Activated naive CD8-positive, alpha-beta T cell treated with anti-CD3 and anti-CD28 coated beads for 36 hours (primary cell): ENCODE data around the gene TRPM8. TPM values are rescaled to one million over a fixed set of nuclear protein-coding genes. Genes with fewer than 3 reads are reported as not detected.

Source experiments
- DNase-seq: peaks from one replicate; pipeline ENCODE4 v3.0.0; 2021
- H3K27ac Mint-ChIP-seq: one replicate; pipeline ENCODE4 v1.8.0; 2022; ENCODE audit warnings: mild to moderate bottlenecking, moderate library complexity, mixed read lengths
- H3K27me3 Mint-ChIP-seq: one replicate; pipeline ENCODE4 v1.8.0; 2022; ENCODE audit warnings: mild to moderate bottlenecking, mixed read lengths
- H3K36me3 Mint-ChIP-seq: one replicate; pipeline ENCODE4 v1.8.0; 2021; ENCODE audit warnings: mild to moderate bottlenecking, mixed read lengths
- H3K4me1 Mint-ChIP-seq: one replicate; pipeline ENCODE4 v1.8.0; 2021; ENCODE audit warnings: mixed read lengths
- H3K4me3 Mint-ChIP-seq: one replicate; pipeline ENCODE4 v1.8.0; 2022; ENCODE audit warnings: mild to moderate bottlenecking, moderate library complexity, mixed read lengths
- H3K9me3 Mint-ChIP-seq: one replicate; pipeline ENCODE4 v1.8.0; 2022; ENCODE audit warnings: mixed read lengths
- total RNA-seq, 2 experiments: library from RNA; stranded (reverse); gene quantifications; one replicate each; pipeline ENCODE4 v1.2.3, GENCODE V29; 2021

The TRPM8 gene
- total RNA-seq, 2 experiments from 2014 or later = not detected

DNA sequence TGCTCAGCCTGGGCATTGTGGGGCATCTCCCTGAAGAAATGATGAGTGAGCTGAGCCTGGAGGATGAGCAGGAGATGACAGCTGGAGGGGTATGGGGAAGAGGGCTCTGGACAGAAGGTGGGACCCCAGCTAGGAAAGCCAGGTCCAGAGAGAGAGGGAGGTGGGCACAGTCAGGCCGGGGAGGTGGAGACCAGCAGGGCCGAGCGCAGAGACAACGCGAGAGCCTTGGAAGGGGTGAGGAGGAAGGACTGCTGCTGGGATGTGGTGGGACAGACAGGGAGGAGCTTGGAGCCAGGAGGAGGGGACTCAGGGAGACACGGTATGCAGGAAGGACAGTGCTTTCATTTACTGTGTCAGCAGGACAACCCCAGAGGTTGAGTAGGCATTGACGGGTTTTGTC lies 8.2 kb downstream of the TRPM8 start:
- no peak overlapping the region for H3K27ac Mint-ChIP-seq
- peaks cover 19% of the 10 kb centered on the region for H3K27me3 Mint-ChIP-seq
- DNase-seq = no peak
- H3K36me3 Mint-ChIP-seq = no peaks in the 10 kb centered on the region
- H3K4me1 Mint-ChIP-seq = peaks cover 8% of the 10 kb centered on the region
- no peak overlapping the region for H3K4me3 Mint-ChIP-seq
- no peaks in the 10 kb centered on the region for H3K9me3 Mint-ChIP-seq

GRCh38 chr2:233926806-233927205 lies 9.6 kb downstream of the TRPM8 start:
- no peak for DNase-seq
- H3K4me3 Mint-ChIP-seq = no peak overlapping the region
- no peak overlapping the region for H3K27ac Mint-ChIP-seq
- no peaks in the 10 kb centered on the region for H3K9me3 Mint-ChIP-seq
- peaks cover 29% of the 10 kb centered on the region for H3K27me3 Mint-ChIP-seq
- H3K4me1 Mint-ChIP-seq = peaks cover 8% of the 10 kb centered on the region
- H3K36me3 Mint-ChIP-seq = no peaks in the 10 kb centered on the region

DNA sequence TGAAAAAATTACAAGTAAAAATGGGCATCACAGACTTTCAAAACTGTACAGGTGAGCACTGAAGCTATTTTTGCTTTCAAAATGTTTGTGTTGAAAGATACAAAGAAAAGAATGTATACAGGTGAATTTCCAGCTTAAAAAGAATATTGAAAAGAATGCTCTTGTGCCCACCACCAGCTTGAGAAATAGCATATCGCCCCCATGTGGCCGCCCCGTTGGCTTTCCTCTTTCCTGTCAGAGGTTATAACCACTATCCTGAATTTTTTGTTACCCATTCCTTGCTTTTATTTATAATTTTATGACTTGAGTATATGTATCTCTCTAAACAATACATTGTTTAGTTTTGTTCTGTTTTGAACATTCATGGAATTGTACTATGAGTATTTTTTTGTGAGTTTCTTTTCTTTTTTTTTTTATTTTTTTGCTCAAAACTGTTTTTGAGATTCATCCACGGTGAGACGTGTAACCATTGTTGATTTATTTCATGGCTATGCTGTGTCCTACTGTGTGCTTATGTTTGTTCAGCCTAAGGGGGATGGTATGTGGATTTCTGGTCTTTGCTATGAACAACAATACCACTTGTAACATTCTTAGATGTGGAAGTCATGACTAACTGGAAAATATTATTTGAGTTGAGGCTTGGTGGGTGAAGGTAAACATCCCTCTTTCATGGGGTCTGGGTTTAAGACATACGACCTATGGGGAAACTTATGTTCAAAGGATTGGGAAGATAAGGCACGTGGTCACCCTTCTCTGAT lies 11.6 kb downstream of the TRPM8 start:
- H3K4me1 Mint-ChIP-seq = peaks cover 8% of the 10 kb centered on the region
- no peaks in the 10 kb centered on the region for H3K36me3 Mint-ChIP-seq
- H3K4me3 Mint-ChIP-seq = no peak overlapping the region
- DNase-seq = peak; percentile 19
- H3K27me3 Mint-ChIP-seq = peaks cover 35% of the 10 kb centered on the region
- H3K27ac Mint-ChIP-seq = peak overlapping the region; percentile 28
- H3K9me3 Mint-ChIP-seq = no peaks in the 10 kb centered on the region

GRCh38 chr2:233929352-233930022 lies 12.3 kb downstream of the TRPM8 start:
- H3K36me3 Mint-ChIP-seq = no peaks in the 10 kb centered on the region
- H3K27me3 Mint-ChIP-seq = peaks cover 36% of the 10 kb centered on the region
- H3K9me3 Mint-ChIP-seq = no peaks in the 10 kb centered on the region
- peaks cover 8% of the 10 kb centered on the region for H3K4me1 Mint-ChIP-seq
- no peak overlapping the region for H3K27ac Mint-ChIP-seq
- no peak for DNase-seq
- no peak overlapping the region for H3K4me3 Mint-ChIP-seq

DNA sequence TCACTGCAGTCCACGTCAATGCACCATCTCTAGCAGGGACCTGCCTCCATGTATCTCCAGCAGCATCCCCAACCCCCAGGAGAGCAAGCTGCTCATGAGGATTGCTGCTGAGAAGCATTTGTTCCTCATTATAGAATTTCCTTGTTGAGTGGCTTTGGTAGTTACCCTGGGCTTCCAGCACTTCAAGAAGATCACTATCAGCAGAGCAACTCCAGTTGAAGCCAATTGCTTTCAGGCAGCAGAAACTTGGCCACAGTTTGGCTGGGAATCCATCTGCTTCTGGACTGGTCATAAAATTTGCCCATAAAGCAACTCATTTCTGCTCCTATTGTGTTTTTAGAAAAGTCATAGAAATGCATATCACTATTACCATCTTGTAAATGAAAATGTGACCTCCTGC lies 17.4 kb downstream of the TRPM8 start:
- H3K27me3 Mint-ChIP-seq = peaks cover 51% of the 10 kb centered on the region
- no peak overlapping the region for H3K27ac Mint-ChIP-seq

GRCh38 chr2:233935426-233935825 lies 18.3 kb downstream of the TRPM8 start:
- H3K27me3 Mint-ChIP-seq = peaks cover 60% of the 10 kb centered on the region
- no peak overlapping the region for H3K27ac Mint-ChIP-seq
- H3K9me3 Mint-ChIP-seq = no peaks in the 10 kb centered on the region
- H3K4me1 Mint-ChIP-seq = peaks cover 6% of the 10 kb centered on the region
- H3K36me3 Mint-ChIP-seq = no peaks in the 10 kb centered on the region
- DNase-seq = no peak
- no peak overlapping the region for H3K4me3 Mint-ChIP-seq

More for the DNA sequence above, 17.4 kb downstream of the TRPM8 start:
- H3K9me3 Mint-ChIP-seq = no peaks in the 10 kb centered on the region
- DNase-seq = no peak
- no peaks in the 10 kb centered on the region for H3K36me3 Mint-ChIP-seq
- H3K4me1 Mint-ChIP-seq = peaks cover 9% of the 10 kb centered on the region
- H3K4me3 Mint-ChIP-seq = no peak overlapping the region

GRCh38 chr2:233936089-233936488 lies 18.9 kb downstream of the TRPM8 start:
- Mint-ChIP-seq H3K27me3 (peaks cover 63% of the 10 kb centered on the region), H3K27ac (no peak overlapping the region)

GRCh38 chr2:233938676-233939370 lies 21.6 kb downstream of the TRPM8 start:
- peak overlapping the region; percentile 38 for H3K4me3 Mint-ChIP-seq
- DNase-seq = peak; percentile 8
- H3K36me3 Mint-ChIP-seq = no peaks in the 10 kb centered on the region
- H3K27me3 Mint-ChIP-seq = peaks cover 48% of the 10 kb centered on the region
- no peak overlapping the region for H3K27ac Mint-ChIP-seq
- no peaks in the 10 kb centered on the region for H3K9me3 Mint-ChIP-seq
- peaks cover 6% of the 10 kb centered on the region for H3K4me1 Mint-ChIP-seq

More at GRCh38 chr2:233936089-233936488, 18.9 kb downstream of the TRPM8 start:
- peaks cover 6% of the 10 kb centered on the region for H3K4me1 Mint-ChIP-seq
- DNase-seq = no peak
- H3K9me3 Mint-ChIP-seq = no peaks in the 10 kb centered on the region
- no peak overlapping the region for H3K4me3 Mint-ChIP-seq
- no peaks in the 10 kb centered on the region for H3K36me3 Mint-ChIP-seq

- no peak overlapping the region for H3K4me3 Mint-ChIP-seq
- peaks cover 6% of the 10 kb centered on the region for H3K4me1 Mint-ChIP-seq
- H3K9me3 Mint-ChIP-seq = no peaks in the 10 kb centered on the region
- H3K27ac Mint-ChIP-seq = peak overlapping the region; percentile 11
- H3K36me3 Mint-ChIP-seq = no peaks in the 10 kb centered on the region
- DNase-seq = no peak
- peaks cover 47% of the 10 kb centered on the region for H3K27me3 Mint-ChIP-seq
These were observed 23.5 kb downstream of the TRPM8 start for GRCh38 chr2:233940376-233941276.

DNA sequence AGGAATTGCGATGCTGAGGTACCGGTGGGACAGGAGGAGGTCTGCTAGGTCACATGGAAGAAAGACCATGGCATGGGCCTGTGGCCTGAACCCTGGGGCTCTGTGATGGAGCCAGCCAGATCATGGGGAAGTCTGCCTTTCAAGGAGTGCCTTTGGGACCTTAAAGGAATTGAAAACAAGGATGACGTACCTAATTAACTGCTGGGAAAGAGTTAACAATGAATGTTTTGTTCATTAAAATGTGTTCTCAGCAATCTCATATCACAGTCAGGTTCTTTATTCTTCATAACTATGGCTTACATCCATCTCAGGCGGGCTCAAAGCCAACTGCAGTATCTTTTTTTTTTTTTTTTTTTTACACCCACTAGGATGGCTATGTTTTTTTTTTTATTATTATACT lies 25.6 kb downstream of the TRPM8 start:
- Mint-ChIP-seq H3K9me3 (no peaks in the 10 kb centered on the region), H3K4me1 (peaks cover 6% of the 10 kb centered on the region), H3K27ac (no peak overlapping the region), H3K4me3 (no peak overlapping the region), H3K36me3 (no peaks in the 10 kb centered on the region), H3K27me3 (peaks cover 37% of the 10 kb centered on the region)
- no peak for DNase-seq

DNA sequence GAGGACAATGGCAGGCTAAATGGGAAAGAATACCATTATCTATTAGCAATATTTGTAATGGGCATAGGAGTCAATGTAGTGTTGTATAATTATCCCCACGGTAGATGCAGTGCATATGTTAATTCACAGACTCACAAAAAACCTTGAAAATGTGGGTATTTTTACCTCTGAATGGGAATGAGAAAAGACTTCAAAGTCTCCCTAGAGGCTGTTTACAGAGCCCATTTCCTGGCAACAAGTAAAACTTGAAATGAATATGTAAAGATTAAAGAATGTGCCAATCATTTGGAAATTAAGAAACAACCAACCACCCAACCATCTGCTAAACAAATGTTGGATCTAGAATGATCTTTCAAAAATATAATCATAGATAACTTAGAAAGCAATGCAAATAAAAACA lies 27.1 kb downstream of the TRPM8 start:
- H3K27me3 Mint-ChIP-seq = peaks cover 26% of the 10 kb centered on the region
- DNase-seq = no peak
- no peak overlapping the region for H3K27ac Mint-ChIP-seq
- no peaks in the 10 kb centered on the region for H3K9me3 Mint-ChIP-seq
- H3K4me1 Mint-ChIP-seq = no peaks in the 10 kb centered on the region
- H3K4me3 Mint-ChIP-seq = no peak overlapping the region
- H3K36me3 Mint-ChIP-seq = no peaks in the 10 kb centered on the region

DNA sequence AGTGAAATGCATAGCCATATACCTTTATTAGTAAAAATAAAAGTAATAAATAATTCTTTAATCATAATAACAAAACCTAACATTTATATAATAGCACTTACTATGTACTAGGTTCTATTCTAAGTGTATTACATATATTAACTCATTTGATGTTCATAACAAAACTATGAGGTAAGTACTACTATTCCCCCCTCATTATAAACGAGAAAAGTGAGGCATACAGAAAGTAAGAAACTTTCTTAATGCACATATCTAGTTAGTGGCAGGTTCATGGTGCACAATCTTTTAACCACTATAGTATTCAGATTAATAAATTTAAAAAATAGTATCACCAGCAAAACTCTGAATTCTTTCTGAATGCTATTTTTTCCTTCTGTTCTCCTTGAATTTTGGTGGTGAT lies 27.5 kb downstream of the TRPM8 start:
- DNase-seq = no peak
- H3K9me3 Mint-ChIP-seq = no peaks in the 10 kb centered on the region
- no peak overlapping the region for H3K27ac Mint-ChIP-seq
- no peaks in the 10 kb centered on the region for H3K4me1 Mint-ChIP-seq
- no peaks in the 10 kb centered on the region for H3K36me3 Mint-ChIP-seq
- H3K4me3 Mint-ChIP-seq = no peak overlapping the region
- H3K27me3 Mint-ChIP-seq = peaks cover 22% of the 10 kb centered on the region

- Mint-ChIP-seq H3K36me3 (no peaks in the 10 kb centered on the region), H3K27me3 (peaks cover 18% of the 10 kb centered on the region), H3K27ac (no peak overlapping the region), H3K4me1 (no peaks in the 10 kb centered on the region), H3K4me3 (no peak overlapping the region), H3K9me3 (no peaks in the 10 kb centered on the region)
- DNase-seq = no peak
These were observed 28.0 kb downstream of the TRPM8 start for GRCh38 chr2:233945146-233945545.

DNA sequence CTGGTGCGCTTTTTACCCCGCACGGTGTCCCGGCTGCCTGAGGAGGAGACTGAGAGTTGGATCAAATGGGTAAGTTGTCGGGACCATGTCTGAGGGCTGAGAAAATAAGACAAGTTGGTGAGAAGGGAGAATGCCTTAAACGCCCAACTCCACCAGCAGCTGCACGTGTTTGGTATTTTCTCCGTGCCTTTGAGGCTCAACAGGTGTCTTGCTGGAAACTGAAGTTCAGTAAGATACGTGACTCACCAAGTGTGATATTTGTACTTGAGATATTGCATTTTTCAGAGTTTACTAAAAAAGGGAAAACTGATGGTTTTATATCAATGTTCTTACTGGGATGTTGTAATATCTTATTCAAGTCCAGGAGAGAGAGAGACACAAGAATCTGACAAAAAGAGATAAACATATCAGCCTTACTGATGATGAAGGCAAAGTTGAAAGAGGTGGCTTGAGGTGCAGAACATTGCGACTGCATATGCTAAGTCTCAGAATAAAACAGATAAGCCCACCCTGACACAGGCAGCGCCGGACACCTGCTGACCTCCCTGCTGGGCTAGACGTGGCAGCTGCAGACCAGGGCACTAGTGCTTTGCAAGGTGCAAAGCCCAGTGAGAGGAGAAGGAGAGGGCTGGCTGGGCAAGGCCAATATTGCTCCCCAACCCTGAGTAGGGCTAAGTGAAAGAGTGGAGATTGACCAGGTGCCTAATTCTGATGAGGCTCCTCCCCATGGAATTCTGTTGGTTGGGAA lies 33.1 kb downstream of the TRPM8 start:
- H3K36me3 Mint-ChIP-seq = no peaks in the 10 kb centered on the region
- H3K4me1 Mint-ChIP-seq = no peaks in the 10 kb centered on the region
- H3K27ac Mint-ChIP-seq = no peak overlapping the region
- H3K4me3 Mint-ChIP-seq = no peak overlapping the region
- DNase-seq = no peak
- peaks cover 24% of the 10 kb centered on the region for H3K27me3 Mint-ChIP-seq
- H3K9me3 Mint-ChIP-seq = no peaks in the 10 kb centered on the region
